HG02642 (cell line): Measurements from ENCODE around the gene ZNF444.
"Not testable (repeated sequence)": the region's sequence is repeated elsewhere in the genome, so short reads cannot be mapped to it uniquely, and the experiment has no call there.

Experiments
- ATAC-seq: cut with Tn5 transposase; IDR thresholded peaks from one replicate; pipeline ENCODE4 v1.9.1; 2021; ENCODE audit warnings: mild to moderate bottlenecking; ENCODE audit not compliant: unreplicated experiment, poor library complexity

The ZNF444 gene

DNA sequence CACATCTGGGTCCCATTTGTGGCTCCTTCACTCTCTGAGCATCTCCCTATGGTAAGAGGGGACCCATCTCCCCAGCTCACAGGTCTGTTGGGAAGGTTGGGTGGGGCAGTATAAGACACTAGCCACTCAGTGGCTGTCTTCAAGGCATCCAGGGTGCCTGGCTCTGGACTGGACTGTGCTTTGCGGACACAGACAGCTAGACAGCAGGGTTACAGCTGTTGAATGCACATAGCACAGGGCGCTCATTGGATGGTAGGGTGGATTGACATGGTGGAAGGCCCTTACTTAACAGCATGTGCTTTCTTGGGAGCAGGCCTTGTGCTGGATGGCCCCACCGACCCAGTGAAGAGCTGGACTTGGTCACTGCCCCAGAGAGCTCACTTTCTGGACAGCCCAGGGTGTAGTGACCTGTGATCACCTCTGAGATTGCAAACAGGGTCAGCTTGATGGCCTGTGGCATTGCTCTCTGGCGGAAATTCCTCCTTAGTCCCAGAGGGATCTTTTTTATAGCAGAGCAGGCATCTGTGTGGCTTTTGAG, 1.9 kb downstream of the ZNF444 start:
- ATAC-seq, result no peak

DNA sequence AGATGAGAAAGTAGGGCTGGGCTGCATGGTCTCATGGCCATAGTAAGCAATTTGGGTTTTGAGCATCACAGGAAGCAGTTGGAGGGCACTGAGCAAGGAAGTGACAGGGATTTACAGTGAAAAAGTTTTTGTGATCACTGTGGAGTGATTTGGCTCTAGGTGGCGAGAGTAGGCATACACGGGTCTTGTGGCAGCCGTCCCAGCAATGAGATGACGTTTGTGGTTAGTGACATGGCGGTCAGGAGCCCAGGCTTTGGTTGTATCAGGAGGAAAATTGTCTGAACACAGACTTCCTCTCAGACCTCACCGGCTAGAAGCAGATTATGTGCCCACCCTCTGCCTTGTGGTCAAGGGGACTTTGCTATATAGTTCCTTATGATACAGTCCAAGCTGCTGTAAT, 3.3 kb downstream of the ZNF444 start:
- no peak for ATAC-seq

DNA sequence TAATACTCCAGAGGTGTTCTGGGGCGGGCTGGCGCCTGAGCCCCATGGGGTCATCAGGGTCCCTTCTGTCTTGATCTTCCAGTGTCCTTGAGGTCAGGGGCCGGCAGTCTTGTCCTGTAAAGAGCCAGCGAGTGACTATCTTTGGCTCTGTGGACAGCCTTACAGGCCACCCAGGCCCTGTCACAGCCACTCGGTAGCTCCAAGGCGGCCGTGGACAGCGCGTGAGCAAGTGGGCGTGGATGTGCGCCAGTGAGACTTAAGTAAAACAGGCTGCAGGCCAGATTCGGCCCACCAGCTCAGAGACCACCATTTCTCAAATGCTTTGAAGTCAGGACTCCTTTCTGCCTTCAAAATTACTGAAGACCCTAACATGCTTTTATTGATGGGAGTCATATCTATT, 3.7 kb downstream of the ZNF444 start:
- no peak for ATAC-seq

DNA sequence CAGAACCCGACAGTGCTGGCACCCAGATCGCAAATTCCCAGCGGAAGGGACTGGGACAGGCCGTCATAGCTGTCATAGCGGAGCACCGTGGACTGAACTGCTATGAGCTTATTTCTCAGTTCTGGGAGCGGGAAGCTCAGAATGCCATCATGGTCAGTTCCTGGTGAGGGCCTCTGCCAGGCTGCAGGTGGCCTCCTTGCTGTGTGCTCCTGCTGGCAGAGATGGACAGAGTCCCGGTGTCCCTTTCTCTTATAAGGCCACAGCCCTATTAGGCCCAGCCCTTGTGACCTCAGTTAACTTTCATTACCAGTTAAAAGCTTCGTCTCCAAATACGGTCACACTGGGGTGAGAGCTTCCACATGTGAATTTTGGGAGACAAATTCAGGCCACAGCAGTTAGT, 4.6 kb downstream of the ZNF444 start:
- no peak for ATAC-seq

DNA sequence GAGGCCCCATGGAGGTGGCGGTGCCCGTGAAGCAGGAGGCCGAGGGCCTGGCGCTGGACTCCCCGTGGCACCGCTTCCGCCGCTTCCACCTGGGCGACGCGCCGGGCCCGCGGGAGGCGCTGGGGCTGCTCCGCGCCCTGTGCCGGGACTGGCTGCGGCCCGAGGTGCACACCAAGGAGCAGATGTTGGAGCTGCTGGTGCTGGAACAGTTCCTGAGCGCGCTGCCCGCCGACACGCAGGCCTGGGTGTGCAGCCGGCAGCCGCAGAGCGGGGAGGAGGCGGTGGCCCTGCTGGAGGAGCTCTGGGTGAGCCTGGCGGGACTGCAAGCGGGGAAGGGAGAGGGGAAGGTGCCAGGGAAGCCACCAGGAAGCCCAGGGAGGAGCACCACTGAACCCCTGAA, 5.8 kb downstream of the ZNF444 start:
- no peak for ATAC-seq

DNA sequence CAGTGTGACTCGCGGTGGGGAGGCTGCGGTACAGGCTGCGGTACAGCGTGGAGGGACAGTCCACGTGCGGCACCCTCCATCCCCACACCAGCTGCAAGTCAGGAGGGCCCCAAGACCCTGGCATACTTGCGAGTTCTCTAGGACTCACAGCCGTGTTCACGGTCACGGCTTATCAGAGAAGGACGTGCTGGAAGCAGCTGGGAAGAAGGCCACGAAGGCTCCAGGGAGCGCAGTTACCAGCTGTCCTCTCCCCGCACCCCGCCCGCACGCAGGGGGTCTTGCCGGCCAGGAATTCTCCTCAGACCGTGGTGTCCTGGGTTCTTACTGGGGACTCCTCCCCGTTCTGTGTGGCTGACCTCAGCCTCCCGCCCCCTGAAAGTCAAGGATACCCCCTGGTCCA, 6.2 kb downstream of the ZNF444 start:
- ATAC-seq, result no peak

DNA sequence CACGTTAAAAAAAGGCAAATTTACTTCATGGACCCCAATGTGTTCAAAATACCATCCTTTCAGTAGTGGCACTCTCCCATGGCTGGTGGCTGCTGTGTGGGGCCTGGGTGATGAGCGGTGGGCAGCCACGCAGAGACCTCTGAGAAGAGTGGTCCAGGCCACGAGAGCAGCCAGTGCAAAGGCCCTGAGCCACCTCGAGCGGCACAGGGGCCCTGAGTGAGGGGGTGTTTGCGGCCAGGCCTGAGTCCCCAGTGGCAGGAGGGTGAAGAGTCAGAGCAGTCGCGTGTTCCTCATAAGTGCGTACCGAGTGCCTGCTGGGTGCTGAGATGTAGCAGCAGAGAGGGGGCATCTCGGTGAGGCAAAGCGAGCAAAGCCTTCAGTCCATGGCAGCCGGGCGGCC, 7.0 kb downstream of the ZNF444 start:
- ATAC-seq, result no peak

DNA sequence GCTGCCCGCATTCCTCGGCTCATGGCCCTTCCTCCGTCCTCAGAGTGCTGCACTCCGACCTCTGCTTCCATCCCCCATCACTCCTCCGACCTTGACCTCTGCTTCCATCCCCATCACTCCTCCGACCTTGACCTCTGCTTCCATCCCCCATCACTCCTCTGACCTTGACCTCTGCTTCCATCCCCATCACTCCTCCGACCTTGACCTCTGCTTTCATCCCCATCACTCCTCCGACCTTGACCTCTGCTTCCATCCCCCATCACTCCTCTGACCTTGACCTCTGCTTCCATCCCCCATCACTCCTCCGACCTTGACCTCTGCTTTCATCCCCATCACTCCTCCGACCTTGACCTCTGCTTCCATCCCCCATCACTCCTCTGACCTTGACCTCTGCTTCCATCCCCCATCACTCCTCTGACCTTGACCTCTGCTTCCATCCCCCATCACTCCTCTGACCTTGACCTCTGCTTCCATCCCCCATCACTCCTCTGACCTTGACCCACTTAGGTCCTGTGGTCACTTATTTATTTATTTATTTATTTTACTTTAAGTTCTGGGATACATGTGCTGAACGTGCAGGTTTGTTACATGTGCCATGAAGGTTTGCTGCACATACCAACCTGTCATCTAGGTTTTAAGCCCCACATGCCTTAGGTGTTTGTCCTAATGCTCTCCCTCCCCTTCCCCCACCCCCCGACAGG, 8.0 kb downstream of the ZNF444 start:
- ATAC-seq, result not testable (repeated sequence)

DNA sequence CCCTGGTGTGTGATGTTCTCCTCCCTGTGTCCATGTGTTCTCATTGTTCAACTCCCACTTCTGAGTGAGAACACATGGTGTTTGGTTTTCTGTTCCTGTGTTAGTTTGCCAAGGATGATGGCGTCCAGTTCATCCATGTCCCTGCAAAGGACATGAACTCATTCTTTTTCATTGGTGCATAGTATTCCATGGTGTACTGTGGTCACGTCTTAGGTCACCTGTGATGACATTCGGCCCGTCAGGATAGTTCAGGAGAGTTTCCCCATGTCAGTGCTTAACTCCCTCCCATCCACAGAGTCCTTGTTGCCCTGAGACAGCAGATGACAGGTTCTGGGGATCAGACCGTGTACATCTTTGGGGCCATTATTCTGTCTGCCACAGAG, 8.6 kb downstream of the ZNF444 start:
- no peak for ATAC-seq

DNA sequence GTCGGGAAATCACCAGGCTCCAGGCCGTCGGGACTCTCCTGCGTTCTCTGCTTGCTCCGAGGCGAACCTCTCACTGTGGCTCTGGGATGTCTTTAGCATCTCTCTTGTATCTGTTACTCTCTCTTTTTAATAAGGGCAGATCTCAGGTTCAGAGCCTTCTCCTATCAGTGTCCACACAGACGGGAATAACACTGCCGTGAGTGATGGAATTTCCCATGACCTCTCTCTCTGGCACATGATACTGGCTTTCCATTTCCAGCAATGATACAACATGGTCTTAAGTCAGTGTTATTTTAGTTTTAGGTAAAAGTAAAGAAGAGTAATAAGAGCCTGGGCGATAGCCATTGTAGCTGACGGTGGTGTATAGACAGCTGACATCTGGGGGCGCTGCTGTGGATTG, 9.3 kb downstream of the ZNF444 start:
- ATAC-seq, result no peak

DNA sequence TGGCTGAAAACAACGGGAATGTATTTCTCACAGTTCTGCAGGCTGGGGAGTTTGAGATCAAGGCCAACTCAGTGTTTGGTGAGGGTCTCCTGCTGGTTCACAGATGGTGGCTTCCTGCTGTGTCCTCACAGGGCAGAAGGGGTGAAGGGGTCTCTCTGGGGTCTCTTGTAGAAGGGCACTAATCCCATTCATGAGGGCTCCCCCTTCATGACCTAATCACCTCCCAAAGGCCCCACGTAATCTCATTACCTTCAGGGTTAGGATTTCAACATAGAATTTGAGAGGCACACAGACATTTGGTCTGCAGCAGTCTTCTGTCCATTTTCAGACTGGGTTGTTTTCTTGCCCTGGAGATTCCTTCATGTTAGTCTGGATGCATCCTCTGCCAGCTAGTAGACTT, 11.6 kb downstream of the ZNF444 start:
- ATAC-seq, result no peak

DNA sequence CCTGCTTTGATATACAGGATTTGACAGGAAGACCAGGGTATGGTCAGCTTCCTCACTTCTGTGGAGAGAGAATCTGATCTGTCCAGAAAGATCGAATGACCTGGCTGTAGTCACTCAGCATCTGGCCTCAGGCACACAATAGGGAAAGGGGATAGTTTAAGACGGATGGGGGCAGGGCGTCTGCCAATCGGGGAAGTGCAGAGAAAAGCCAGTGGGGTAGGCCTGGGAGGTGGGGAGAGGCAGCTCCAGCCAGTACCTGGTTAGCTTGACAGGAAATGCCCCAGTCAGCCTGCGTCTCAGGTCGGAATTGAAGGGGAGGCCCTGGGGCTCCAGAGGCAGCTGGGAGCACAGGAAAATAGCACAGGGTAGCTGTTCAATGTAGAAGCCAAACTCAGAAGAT, 12.4 kb downstream of the ZNF444 start:
- no peak for ATAC-seq

DNA sequence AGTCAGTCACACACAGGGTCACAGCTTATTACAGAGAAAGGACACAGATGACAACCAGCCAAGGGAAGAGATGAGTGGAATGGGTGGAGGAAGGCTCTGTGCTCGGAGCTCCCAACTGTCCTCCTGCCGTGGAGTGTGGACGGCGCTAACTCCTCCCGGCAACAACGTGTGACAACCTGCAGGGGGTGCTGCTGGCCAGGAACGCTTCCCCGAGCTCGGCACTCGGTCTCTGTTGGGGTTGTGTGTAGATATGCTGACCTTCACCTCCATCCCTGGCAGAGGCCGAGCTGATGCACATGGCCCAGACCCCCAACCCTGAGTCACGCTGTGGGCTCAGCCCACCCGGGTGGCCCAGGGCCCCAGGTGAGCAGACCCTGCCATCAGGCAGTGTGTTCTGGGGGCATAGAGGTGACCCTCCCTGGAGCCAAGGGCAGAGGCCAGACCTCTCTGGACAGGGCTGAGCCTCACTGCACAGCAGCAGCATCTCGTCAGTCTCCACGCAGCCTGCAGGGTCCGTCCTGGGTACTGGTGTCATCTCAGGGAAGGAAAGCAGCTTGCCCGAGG, 14.1 kb downstream of the ZNF444 start:
- ATAC-seq, result no peak

DNA sequence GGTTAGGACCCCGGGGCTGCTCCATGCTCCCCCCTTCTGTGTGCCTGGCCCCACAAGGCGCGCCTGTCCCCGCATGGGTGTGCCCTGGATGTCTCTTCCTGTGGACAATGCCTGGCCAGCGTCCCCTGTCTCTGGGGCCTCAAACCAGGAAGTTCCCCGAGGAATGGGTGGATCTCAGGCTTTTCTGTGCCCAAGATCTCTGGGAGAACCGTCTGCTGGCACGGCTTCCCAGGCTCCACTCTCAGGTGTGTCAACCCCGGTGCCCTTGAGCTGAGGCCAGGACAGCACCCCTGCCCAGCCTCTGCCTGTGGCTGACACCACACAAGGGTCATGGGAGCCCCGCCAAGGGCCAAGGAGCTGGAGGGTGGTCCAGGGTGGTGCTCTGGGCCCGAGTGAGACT, 15.7 kb downstream of the ZNF444 start:
- ATAC-seq, result no peak

DNA sequence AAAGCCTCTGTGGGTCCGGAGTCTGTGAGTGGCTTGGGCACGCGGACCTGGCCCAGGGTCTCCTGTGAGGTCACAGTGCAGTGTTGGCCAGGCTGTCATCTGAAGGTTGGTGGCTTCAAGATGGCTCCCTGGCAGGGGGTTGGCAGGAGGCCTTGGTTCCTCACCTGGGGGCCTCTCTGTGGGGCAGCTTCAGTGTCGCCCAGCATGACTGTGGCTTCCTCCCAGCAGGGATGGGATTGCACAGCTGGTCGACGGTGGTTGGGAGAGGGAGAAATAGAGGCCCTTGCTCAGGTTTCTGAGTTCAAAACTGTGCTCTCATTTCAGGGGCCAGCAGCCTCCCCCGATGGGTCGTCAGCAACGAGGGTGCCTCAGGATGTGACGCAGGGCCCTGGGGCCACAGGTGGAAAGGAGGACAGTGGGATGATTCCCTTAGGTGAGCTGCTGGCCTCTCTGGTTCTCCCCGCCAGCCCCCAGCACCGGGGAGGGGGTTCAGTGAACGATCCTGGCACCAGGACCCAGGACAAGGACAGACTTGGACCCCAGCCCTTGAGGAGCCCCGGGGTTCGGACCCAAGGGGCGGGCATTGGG, 17.2 kb downstream of the ZNF444 start:
- no peak for ATAC-seq

DNA sequence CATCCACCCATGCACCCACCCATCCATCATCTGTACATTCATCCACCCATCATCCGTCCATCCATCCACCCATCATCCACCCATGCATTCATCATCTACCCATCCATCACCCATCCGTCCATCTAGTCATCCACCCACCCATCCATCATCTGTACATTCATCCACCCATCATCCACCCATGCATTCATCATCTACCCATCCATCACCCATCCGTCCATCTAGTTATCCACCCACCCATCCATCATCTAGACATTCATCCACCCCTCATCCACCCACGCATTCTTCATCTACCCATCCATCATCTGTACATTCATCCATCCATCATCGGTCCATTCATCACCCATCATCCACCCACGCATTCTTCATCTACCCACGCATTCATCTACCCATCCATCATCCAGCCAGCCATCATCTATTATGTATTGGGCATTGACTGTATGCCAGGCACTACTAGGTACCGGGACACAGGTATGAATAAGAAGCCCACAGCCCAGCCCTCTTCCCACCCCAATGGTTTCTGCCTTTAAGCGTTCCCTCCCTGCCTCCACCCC, 18.0 kb downstream of the ZNF444 start:
- no peak for ATAC-seq

DNA sequence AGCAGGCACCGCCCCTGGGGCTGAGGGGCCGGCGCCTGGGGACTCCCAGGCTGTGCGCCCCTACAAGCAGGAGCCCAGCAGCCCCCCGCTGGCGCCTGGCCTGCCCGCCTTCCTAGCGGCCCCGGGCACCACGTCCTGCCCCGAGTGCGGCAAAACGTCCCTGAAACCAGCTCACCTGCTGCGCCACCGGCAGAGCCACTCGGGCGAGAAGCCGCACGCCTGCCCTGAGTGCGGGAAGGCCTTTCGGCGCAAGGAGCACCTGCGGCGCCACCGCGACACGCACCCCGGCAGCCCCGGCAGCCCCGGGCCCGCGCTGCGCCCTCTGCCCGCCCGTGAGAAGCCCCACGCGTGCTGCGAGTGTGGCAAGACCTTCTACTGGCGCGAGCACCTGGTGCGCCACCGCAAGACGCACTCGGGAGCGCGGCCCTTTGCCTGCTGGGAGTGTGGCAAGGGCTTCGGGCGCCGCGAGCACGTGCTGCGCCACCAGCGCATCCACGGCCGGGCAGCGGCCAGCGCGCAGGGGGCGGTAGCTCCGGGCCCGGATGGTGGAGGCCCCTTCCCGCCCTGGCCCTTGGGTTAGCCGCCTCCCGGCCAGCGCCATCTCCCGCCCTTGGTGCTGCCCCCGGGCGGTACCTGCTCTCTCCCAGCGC, 18.7 kb downstream of the ZNF444 start:
- ATAC-seq, result no peak

DNA sequence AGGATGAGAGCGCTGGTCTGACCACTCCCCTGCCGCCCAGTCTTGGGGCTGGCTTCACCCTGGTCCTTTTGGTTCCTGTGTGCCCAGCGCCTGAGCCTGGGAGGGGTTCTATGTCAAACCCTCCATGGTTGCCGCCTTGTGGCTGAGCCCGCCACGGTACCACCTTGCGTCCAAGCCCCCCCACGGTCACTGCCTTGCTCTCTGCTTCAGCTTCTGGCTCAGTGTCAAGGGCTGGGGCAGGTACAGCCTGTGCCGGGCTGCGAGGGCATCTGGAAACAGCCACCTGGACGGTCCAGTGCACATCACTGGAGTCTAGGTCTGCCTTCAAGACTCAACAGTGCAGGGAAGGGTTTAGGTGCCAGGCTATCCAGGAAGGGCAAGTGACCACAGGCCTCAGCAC, 20.4 kb downstream of the ZNF444 start:
- ATAC-seq, result no peak

DNA sequence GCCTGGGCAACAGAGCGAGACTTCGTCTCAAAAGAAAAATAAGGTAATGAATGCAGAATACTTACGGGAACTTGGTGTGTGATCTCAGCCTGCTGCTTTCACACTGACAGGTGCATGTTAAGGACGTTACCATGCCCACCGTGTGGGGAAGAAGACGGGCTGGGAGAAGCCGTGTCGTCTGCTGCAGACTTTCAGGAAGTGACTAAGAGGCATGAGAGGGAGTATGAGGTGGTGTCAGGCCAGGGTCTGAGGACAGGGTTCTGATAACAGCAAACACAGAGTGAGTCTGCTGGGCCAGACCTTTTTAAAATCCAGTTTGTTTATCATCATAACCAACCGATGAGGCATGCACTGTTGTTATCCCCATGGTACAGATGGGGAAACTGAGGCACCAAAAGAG, 21.2 kb downstream of the ZNF444 start:
- ATAC-seq, result no peak

DNA sequence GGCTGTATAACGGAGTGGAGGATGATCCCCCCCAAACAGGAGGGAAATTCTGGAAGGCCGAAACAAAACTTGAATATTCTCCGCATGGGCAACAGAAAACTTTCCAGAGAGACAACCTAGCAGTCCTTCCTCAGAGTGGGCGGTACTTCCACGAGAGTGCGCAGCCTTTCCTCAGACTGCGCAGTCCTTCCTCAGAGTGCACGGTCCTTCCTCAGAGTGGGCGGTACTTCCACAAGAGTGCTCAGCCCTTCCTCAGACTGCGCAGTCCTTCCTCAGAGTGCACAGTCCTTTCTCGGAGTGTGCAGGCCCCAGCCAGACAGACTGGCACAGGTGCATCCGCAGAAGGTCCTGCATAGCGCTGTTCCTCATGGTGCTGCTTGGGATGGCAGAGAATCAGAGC, 22.0 kb downstream of the ZNF444 start:
- no peak for ATAC-seq

DNA sequence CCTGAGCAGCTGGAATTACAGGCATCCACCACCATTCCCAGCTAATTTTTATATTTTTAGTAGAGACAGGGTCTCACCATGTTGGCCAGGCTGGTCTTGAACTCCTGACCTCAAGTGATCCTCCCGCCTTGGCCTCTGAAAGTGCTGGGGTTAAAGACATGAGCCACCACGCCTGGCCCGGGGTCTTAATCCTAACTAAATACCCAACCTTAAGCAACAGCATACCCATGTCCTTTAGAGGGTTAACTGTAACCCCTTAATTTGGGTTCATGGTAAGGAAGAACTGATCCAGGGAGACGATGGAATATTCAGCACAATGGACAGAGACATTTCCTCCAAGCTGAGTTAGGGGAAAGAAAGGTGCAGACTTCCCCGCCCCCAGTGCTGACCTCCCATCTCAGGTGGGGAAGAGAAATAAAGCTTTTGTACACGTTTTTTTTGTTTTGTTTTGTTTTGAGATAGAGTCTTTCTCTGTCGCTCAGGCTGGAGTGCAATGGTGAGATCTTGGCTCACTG, 26.0 kb downstream of the ZNF444 start:
- no peak for ATAC-seq
